Measurements from ENCODE around the gene ATP2B1.

ATP2B1 gene

DNA sequence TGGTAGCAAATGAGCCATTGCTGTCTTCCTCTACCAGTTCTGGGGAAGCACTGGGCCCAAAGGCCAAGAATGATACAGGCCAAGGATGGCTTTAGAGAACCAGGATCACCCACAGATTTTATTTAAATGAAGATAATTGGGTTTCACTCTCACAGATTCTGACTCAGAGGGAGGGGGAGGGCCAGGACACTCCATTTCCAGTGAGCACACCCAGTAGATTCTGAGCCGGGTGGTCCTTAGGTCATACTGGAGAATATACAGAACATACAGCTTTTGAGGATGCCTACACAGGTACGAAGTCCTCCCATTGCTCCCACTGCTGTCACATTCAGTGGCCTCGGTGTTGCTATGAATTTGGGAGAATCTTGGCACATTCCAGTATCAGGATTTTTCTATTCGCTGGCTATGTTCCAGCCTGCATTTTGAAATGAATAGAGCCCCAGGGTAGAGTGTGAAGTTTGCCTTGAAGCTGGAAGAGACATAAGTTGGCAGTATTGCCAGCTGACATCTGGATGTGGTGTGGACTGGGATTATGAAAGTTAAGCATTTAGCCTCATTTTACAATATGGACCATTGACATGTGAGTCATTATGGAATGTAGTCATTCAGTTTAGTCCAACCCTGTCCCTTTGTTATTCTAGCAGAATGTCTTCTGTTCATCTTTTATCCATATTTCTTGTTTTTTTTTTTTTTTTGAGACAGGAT is 137.0 kb downstream of the ATP2B1 start:
- TF ChIP-seq, protein P1, sequence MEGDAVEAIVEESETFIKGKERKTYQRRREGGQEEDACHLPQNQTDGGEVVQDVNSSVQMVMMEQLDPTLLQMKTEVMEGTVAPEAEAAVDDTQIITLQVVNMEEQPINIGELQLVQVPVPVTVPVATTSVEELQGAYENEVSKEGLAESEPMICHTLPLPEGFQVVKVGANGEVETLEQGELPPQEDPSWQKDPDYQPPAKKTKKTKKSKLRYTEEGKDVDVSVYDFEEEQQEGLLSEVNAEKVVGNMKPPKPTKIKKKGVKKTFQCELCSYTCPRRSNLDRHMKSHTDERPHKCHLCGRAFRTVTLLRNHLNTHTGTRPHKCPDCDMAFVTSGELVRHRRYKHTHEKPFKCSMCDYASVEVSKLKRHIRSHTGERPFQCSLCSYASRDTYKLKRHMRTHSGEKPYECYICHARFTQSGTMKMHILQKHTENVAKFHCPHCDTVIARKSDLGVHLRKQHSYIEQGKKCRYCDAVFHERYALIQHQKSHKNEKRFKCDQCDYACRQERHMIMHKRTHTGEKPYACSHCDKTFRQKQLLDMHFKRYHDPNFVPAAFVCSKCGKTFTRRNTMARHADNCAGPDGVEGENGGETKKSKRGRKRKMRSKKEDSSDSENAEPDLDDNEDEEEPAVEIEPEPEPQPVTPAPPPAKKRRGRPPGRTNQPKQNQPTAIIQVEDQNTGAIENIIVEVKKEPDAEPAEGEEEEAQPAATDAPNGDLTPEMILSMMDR (IDR thresholded peaks at IDR 0.05; ENCODE audit: insufficient read depth, low read depth, low read length, missing control alignments), result no peak
- H3K4me3 ChIP-seq (ENCODE audit: low read length), result no peak overlapping the region
- peak; percentile 25 for DNase-seq (ENCODE audit: low read depth)

DNA sequence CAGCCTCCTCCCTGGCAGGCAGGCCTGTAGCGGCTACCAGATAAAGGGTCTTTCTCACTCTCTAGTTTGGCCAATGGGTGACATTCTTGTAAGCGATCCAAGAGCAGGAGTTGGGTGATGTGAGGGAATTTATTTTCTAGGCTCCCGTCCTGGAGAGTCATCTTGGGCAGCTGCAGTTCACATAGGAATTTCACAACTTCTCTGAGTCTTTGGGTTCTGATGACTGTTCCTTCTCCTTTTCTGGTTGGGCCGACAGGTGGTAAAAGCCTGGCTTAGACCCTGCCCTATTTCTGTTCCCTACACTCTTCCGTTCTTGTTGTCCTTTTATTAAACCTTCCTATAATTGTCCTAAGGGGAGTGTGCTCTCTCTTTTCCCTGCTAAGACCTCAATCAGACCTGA is 140.2 kb downstream of the ATP2B1 start:
- H3K4me3 ChIP-seq (ENCODE audit: low read length), result no peak overlapping the region
- peak; percentile 58 for DNase-seq (ENCODE audit: low read depth)
- TF ChIP-seq, protein P1 (IDR thresholded peaks at IDR 0.05; ENCODE audit: insufficient read depth, low read depth, low read length, missing control alignments), result no peak

DNA sequence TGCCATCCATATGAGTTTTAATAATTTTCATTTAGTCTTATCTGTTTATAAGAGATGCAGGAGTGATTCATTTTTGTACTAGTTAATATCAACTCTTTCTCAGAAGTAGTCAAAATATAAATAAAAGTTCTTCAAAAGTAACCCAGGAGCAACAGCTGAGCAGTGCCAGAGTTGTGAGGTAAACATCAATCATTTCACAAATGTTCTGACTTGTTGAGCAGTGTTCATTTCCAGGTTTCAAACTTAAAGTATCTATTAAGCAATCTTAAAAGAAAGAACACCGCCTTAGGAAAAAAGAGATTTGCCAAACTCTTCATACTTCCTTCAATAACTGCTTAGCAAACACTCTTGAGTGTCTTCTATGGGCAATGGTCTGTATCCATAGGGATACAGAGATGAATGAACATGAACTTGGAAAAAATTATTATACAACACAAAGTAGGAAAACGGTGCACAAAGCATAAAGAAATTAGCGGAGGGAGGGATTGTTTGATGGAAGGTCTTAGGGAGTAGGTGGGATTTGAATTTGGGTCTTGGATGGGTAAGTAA is 140.9 kb downstream of the ATP2B1 start:
- peak; percentile 84 for DNase-seq (ENCODE audit: low read depth)
- no peak overlapping the region for H3K4me3 ChIP-seq (ENCODE audit: low read length)
- TF ChIP-seq, protein P1 (IDR thresholded peaks at IDR 0.05; ENCODE audit: insufficient read depth, low read depth, low read length, missing control alignments), result no peak

DNA sequence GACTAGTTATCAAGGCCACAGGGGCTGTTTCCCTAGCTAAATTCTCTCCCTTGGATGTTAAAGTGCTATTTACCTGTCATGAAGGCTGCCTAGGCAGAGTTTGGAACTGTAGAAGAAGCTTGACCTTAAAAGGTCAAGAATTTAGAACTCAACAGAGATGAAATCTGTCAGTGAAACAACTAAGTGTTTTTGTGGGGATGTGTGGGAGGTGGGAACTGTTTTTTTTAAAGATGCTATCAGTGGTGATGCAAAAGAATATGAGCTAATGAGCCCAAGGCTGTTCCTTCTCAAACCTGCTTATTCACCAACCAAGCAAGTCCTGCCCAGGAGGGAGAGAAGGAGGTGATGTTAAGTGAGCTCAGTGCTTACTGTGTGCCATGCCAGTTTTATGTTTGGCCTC is 142.0 kb downstream of the ATP2B1 start:
- no peak overlapping the region for H3K4me3 ChIP-seq (ENCODE audit: low read length)

DNA sequence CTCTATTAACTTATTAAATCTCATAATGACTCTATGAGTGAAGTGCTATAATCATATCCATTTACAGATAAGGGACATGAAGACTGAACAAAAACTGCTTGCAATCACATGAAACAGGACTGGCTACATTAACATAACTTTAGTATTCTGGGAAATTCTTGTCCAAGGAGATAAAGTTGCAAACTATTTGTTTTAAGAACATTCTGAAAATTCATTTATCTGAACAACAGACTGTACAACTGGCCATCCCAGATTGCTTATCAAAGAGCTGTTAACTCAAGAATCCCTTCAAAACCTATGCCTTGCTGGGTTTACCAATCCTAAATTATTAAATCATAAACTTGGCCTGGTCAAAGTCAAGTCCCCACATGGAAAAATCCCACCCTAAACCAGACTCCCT is 143.6 kb downstream of the ATP2B1 start:
- H3K4me3 ChIP-seq (ENCODE audit: low read length), result no peak overlapping the region
- TF ChIP-seq, protein P1 (IDR thresholded peaks at IDR 0.05; ENCODE audit: insufficient read depth, low read depth, low read length, missing control alignments), result no peak
- DNase-seq (ENCODE audit: low read depth), result no peak

More for the DNA sequence above, 142.0 kb downstream of the ATP2B1 start:
- TF ChIP-seq, protein P1 (IDR thresholded peaks at IDR 0.05; ENCODE audit: insufficient read depth, low read depth, low read length, missing control alignments), result no peak
- DNase-seq (ENCODE audit: low read depth), result peak; percentile 95

DNA sequence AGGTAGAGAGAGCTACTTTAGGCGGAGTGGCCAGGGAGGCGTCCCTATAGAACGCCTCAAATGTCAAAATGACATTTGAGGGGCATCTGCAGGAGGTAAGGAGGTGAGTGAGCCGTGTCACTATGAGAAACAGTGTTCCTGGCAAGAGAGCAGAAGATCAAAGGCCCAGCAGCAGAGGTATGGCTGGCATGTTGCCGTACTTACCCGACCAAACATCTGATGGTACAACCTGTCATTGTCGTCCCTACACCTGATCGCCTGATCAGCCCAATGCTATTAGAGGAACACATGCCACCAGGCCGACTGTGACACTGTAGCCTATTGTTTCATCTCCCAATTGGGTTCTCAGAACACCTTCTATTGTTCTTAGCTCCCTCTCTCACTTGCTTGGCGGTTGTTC is 148.9 kb downstream of the ATP2B1 start:
- TF ChIP-seq, protein P1 (IDR thresholded peaks at IDR 0.05; ENCODE audit: insufficient read depth, low read depth, low read length, missing control alignments), result no peak
- no peak overlapping the region for H3K4me3 ChIP-seq (ENCODE audit: low read length)
- no peak for DNase-seq (ENCODE audit: low read depth)

DNA sequence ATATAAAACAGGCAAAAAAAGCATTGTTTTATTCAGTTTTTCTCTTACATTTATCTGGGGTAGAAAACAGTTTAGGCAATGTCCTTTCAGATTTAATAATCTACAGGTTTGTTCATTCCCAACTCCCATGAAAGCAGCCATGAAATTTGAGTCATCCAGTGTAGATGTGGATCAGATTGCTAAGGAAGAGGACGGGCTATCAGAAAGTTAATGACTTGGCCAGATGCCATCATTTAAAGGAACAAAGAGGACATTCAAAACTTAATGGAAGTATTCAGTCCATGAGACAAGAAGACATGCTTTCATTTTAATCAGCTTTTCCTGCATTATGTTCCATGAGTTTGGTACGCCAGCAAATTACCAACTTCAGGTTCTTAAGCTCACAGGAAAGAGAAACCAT is 151.7 kb downstream of the ATP2B1 start:
- no peak overlapping the region for H3K4me3 ChIP-seq (ENCODE audit: low read length)
- no peak for DNase-seq (ENCODE audit: low read depth)
- TF ChIP-seq, protein P1 (IDR thresholded peaks at IDR 0.05; ENCODE audit: insufficient read depth, low read depth, low read length, missing control alignments), result no peak

Data from epithelial cell of esophagus (primary cell).